Karpas-422 (cell line): ENCODE measurements around the gene C3orf80. TPM values are rescaled to one million over a fixed set of nuclear protein-coding genes. Genes with fewer than 3 reads are reported as not detected.

Source experiments
- DNase-seq: peaks from one replicate; pipeline ENCODE4 v3.0.0-alpha.2; 2015
- H2AFZ ChIP-seq: fragments of 200-600 bp; sonication (generic); 2 replicates; pipeline ENCODE4 v1.6.1; 2014; ENCODE audit warnings: antibody characterized with exemption, low read length, mixed read lengths
- H3K27ac ChIP-seq: fragments of 200-600 bp; sonication (generic); 2 replicates; pipeline ENCODE4 v1.5.1; 2014; ENCODE audit warnings: mild to moderate bottlenecking, low read length, moderate library complexity
- H3K27me3 ChIP-seq: fragments of 200-600 bp; sonication (generic); 2 replicates; pipeline ENCODE4 v1.6.1; 2014; ENCODE audit warnings: low read length, mixed read lengths
- H3K36me3 ChIP-seq: fragments of 200-600 bp; sonication (generic); 2 replicates; pipeline ENCODE4 v1.6.1; 2014; ENCODE audit warnings: low read length, mixed read lengths; ENCODE audit not compliant: insufficient read depth
- H3K4me1 ChIP-seq: fragments of 200-600 bp; sonication (generic); 2 replicates; pipeline ENCODE4 v1.6.1; 2014; ENCODE audit warnings: mild to moderate bottlenecking, low read length, mixed read lengths
- H3K4me2 ChIP-seq: fragments of 200-600 bp; sonication (generic); 2 replicates; pipeline ENCODE4 v1.6.1; 2014; ENCODE audit warnings: low read length, low read depth, mild to moderate bottlenecking; ENCODE audit not compliant: poor library complexity, severe bottlenecking
- H3K4me3 ChIP-seq: fragments of 200-600 bp; sonication (generic); 2 replicates; pipeline ENCODE4 v1.5.1; 2014; ENCODE audit warnings: mild to moderate bottlenecking, antibody characterized with exemption, low read length, mixed read lengths
- H3K79me2 ChIP-seq: fragments of 200-600 bp; sonication (generic); 2 replicates; pipeline ENCODE4 v1.6.1; 2014; ENCODE audit warnings: mild to moderate bottlenecking, low read length, mixed read lengths
- H3K9ac ChIP-seq: fragments of 200-600 bp; sonication (generic); 2 replicates; pipeline ENCODE4 v1.6.0; 2014; ENCODE audit warnings: low read length
- H3K9me2 ChIP-seq: fragments of 200-600 bp; sonication (generic), shearing (Covaris generic); replicated peaks from 2 replicates; pipeline ENCODE4 v1.6.0; 2014; ENCODE audit warnings: mild to moderate bottlenecking, low read length, moderate library complexity; ENCODE audit not compliant: insufficient read depth
- H3K9me3 ChIP-seq: fragments of 300-700, 200-600 bp; sonication (generic); 2 replicates; pipeline ENCODE4 v1.6.1; 2014; ENCODE audit warnings: low read length, mixed read lengths
- H4K20me1 ChIP-seq: fragments of 200-600 bp; sonication (generic); 2 replicates; pipeline ENCODE4 v1.6.1; 2014; ENCODE audit warnings: mild to moderate bottlenecking, antibody characterized with exemption, low read length, low read depth; ENCODE audit not compliant: insufficient read depth
- total RNA-seq: library from RNA; depleted of rRNA; stranded (reverse); fragments of >200 nt; shearing (Covaris generic); gene quantifications from 2 replicates; pipeline ENCODE4 v1.2.3, GENCODE V29; 2014; ENCODE audit warnings: low replicate concordance

The C3orf80 gene
- total RNA-seq, 1 experiment from 2014 or later, result not detected

DNA sequence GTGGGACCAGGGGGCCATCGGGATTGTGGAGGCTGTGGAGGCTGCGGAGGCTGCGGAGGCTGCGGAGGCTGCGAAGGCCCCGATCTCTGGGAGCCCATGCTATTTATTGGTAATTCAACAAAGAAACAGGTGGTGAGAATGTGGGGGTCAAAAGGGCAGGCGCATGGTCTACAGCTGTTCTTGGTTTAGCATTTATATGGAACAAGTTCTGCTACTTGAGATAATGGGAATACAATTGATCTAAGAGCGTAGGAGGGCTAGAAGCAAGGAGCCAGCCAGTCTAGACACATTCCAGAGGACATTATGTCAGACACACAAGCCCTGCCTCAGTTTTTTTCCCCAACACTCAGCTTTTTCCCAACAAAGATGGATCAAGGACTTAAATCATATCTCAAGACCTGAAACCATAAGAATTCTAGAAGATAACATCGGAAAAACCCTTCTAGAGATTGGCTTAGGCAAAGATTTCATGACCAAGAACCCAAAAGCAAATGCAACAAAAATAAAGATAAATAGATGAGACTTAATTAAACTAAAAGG, 20.1 kb downstream of the C3orf80 start:
- H3K27ac ChIP-seq, result no peak overlapping the region
- H3K27me3 ChIP-seq, result no peaks in the 10 kb centered on the region

DNA sequence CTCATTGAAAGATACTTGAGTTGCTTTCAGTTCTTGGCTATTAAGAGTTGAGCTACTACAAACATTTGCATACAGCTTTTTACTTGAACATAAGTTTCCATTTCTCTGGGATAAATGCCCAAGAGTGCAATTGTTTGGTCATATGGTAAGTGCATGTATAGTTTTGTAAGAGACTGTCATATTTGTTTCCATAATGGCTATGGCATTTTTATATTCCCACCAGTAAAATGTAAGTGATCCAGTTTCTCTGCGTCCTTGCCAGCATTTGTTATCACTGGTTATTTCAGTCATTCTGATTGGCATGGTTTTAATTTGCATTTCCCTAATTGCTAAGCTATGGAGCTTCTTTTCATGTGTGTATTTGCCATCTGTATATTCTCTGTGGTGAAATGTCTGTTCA, 22.5 kb downstream of the C3orf80 start:
- no peaks in the 10 kb centered on the region for H3K79me2 ChIP-seq
- H3K9me3 ChIP-seq, result no peaks in the 10 kb centered on the region
- no peak overlapping the region for H2AFZ ChIP-seq
- no peaks in the 10 kb centered on the region for H3K4me1 ChIP-seq
- no peak for DNase-seq
- H3K27me3 ChIP-seq, result no peaks in the 10 kb centered on the region
- H3K36me3 ChIP-seq, result no peaks in the 10 kb centered on the region
- no peak overlapping the region for H3K9ac ChIP-seq
- no peak overlapping the region for H3K4me2 ChIP-seq
- H4K20me1 ChIP-seq, result no peaks in the 10 kb centered on the region
- no peak overlapping the region for H3K4me3 ChIP-seq
- H3K9me2 ChIP-seq, result no peaks in the 10 kb centered on the region
- no peak overlapping the region for H3K27ac ChIP-seq

More for the DNA sequence above, 20.1 kb downstream of the C3orf80 start:
- H3K36me3 ChIP-seq, result no peaks in the 10 kb centered on the region
- no peak overlapping the region for H3K4me2 ChIP-seq
- no peaks in the 10 kb centered on the region for H3K9me3 ChIP-seq
- H3K9ac ChIP-seq, result no peak overlapping the region
- no peaks in the 10 kb centered on the region for H4K20me1 ChIP-seq
- no peaks in the 10 kb centered on the region for H3K9me2 ChIP-seq
- no peak overlapping the region for H2AFZ ChIP-seq
- H3K4me1 ChIP-seq, result no peaks in the 10 kb centered on the region
- H3K4me3 ChIP-seq, result no peak overlapping the region
- no peaks in the 10 kb centered on the region for H3K79me2 ChIP-seq
- no peak for DNase-seq

DNA sequence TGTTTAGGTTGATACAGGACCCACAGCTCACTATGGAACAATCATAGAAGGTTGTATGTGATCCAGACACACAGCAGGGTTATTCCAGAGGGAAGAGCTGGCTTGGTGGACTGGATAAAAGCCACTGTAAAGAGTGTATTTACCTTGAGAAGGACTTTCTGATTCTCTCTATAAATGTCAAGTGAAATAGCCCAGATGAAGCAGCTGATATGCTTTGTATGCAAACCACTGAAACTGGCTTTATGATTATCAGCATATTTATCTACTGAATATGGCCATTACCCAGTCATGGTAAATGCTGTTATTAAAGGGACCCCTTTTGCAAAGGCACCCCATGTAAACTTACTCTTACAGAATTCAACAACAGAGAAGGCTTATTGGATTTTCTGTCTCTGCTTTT, 28.1 kb downstream of the C3orf80 start:
- Histone ChIP-seq H2AFZ (no peak overlapping the region), H3K36me3 (no peaks in the 10 kb centered on the region), H3K27ac (no peak overlapping the region), H3K4me1 (no peaks in the 10 kb centered on the region), H3K9ac (no peak overlapping the region), H3K4me2 (no peak overlapping the region), H3K9me2 (no peaks in the 10 kb centered on the region), H4K20me1 (no peaks in the 10 kb centered on the region), H3K9me3 (no peaks in the 10 kb centered on the region), H3K4me3 (no peak overlapping the region), H3K79me2 (no peaks in the 10 kb centered on the region), H3K27me3 (no peaks in the 10 kb centered on the region)
- DNase-seq, result no peak

DNA sequence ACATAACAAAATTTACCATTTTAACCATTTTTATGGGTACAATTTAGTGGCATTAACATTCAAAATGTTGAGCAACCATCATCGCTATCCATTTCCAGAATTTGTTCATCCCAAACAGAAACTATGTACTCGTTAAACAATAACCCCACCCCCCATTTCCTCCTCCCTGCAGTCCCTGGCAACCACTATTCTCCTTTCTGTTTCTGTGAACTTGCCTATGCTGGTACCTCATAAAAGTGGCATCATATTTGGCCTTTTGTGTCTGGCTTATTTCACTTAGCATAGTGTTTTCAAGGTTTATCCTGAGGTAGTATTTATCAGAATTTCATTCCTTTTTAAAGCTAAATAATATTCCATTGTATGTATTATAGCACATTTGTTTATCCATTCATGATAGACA, 32.4 kb downstream of the C3orf80 start:
- no peaks in the 10 kb centered on the region for H3K9me2 ChIP-seq
- no peaks in the 10 kb centered on the region for H3K79me2 ChIP-seq
- H3K4me3 ChIP-seq, result no peak overlapping the region
- H3K4me2 ChIP-seq, result no peak overlapping the region
- no peak overlapping the region for H2AFZ ChIP-seq
- no peak overlapping the region for H3K27ac ChIP-seq
- DNase-seq, result no peak
- H3K27me3 ChIP-seq, result no peaks in the 10 kb centered on the region
- H4K20me1 ChIP-seq, result no peaks in the 10 kb centered on the region
- no peaks in the 10 kb centered on the region for H3K36me3 ChIP-seq
- H3K9me3 ChIP-seq, result no peaks in the 10 kb centered on the region
- H3K4me1 ChIP-seq, result no peaks in the 10 kb centered on the region
- no peak overlapping the region for H3K9ac ChIP-seq

- Histone ChIP-seq H3K4me3 (no peak overlapping the region), H3K27me3 (no peaks in the 10 kb centered on the region), H3K27ac (no peak overlapping the region), H3K4me1 (no peaks in the 10 kb centered on the region), H3K9me3 (no peaks in the 10 kb centered on the region), H3K9ac (no peak overlapping the region), H4K20me1 (no peaks in the 10 kb centered on the region), H3K36me3 (no peaks in the 10 kb centered on the region), H3K9me2 (no peaks in the 10 kb centered on the region), H3K4me2 (no peak overlapping the region), H2AFZ (no peak overlapping the region), H3K79me2 (no peaks in the 10 kb centered on the region)
- no peak for DNase-seq
Observed at GRCh38 chr3:160259589-160259988, 34.4 kb downstream of the C3orf80 start.

DNA sequence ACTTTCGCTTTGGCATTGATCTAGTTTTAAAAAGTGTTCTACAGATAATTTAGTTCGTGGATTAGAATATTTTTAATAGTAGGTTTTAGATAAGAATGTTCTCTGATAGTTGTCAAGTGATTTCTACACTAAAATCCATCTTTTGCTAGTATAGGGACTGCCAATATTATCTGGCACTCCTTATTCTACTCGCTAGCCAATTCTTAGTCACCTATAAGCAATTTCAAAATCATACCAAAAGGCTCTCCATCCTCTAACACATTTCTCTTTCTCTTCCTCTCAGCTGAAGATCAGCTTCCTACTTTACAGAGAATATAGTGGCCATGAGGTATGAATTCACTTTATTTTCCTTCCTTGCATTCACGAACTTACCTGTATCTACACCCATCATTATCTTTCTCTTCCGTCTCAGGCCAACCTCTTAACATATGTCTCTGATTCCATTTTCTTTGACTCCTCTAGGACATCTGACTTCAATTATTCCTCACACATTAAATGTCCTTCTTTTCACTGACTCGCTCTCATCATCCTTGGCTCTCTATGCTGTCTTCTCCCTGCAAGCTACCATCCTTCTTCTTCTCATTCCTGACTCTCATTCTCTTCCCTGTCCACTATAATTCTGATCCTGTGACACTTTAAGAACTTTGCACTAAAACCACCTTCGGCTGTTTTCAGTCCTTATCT, 35.5 kb downstream of the C3orf80 start:
- no peaks in the 10 kb centered on the region for H3K79me2 ChIP-seq
- H3K9ac ChIP-seq, result no peak overlapping the region
- no peaks in the 10 kb centered on the region for H3K9me3 ChIP-seq
- H3K4me3 ChIP-seq, result no peak overlapping the region
- H3K4me2 ChIP-seq, result no peak overlapping the region
- H3K4me1 ChIP-seq, result no peaks in the 10 kb centered on the region
- H4K20me1 ChIP-seq, result no peaks in the 10 kb centered on the region
- H3K36me3 ChIP-seq, result no peaks in the 10 kb centered on the region
- no peak overlapping the region for H3K27ac ChIP-seq
- no peaks in the 10 kb centered on the region for H3K27me3 ChIP-seq
- DNase-seq, result no peak
- H2AFZ ChIP-seq, result no peak overlapping the region
- H3K9me2 ChIP-seq, result no peaks in the 10 kb centered on the region

- no peak overlapping the region for H3K4me3 ChIP-seq
- no peak overlapping the region for H3K9ac ChIP-seq
- H2AFZ ChIP-seq, result no peak overlapping the region
- no peaks in the 10 kb centered on the region for H3K79me2 ChIP-seq
- H3K4me2 ChIP-seq, result no peak overlapping the region
- no peaks in the 10 kb centered on the region for H3K4me1 ChIP-seq
- H3K36me3 ChIP-seq, result no peaks in the 10 kb centered on the region
- no peak for DNase-seq
- H3K9me2 ChIP-seq, result no peaks in the 10 kb centered on the region
- H3K27me3 ChIP-seq, result no peaks in the 10 kb centered on the region
- H3K27ac ChIP-seq, result no peak overlapping the region
- H3K9me3 ChIP-seq, result no peaks in the 10 kb centered on the region
- no peaks in the 10 kb centered on the region for H4K20me1 ChIP-seq
Observed at GRCh38 chr3:160265088-160265487, 39.9 kb downstream of the C3orf80 start.
